ENCODE measurements around the gene TPPP.
"Not testable (repeated sequence)": the region's sequence is repeated elsewhere in the genome, so short reads cannot be mapped to it uniquely, and the experiment has no call there.

DNA sequence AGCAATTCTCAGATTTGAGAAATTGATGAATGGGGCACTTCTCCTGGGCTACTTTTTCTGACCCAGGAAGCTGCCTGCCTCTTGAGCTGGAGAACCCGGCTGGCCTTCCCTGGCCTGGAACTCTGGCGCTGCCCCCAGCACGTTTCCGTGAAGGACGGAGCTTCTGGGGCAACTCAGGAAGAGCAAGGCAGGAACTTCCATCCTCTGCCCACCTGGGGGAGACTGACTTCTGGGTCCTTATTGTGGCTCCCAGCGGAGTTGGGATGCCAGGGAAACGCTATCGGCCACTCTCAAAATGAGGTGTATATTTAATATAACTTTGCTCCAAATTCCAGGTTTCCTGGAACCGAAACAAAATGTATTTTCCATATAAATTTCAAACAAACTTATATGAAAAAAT is 33.9 kb upstream of the TPPP start:
- TF ChIP-seq, protein P1, sequence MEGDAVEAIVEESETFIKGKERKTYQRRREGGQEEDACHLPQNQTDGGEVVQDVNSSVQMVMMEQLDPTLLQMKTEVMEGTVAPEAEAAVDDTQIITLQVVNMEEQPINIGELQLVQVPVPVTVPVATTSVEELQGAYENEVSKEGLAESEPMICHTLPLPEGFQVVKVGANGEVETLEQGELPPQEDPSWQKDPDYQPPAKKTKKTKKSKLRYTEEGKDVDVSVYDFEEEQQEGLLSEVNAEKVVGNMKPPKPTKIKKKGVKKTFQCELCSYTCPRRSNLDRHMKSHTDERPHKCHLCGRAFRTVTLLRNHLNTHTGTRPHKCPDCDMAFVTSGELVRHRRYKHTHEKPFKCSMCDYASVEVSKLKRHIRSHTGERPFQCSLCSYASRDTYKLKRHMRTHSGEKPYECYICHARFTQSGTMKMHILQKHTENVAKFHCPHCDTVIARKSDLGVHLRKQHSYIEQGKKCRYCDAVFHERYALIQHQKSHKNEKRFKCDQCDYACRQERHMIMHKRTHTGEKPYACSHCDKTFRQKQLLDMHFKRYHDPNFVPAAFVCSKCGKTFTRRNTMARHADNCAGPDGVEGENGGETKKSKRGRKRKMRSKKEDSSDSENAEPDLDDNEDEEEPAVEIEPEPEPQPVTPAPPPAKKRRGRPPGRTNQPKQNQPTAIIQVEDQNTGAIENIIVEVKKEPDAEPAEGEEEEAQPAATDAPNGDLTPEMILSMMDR (optimal IDR thresholded peaks at IDR 0.05 in 1 of 3, IDR thresholded peaks at IDR 0.05 in 1 of 3, conservative IDR thresholded peaks at IDR 0.05 in 1 of 3; ENCODE audit: extremely low read depth in 1 of 3, insufficient read depth in 2 of 3, low read length in 3 of 3) = not testable (repeated sequence)
- not testable (repeated sequence) for TF ChIP-seq EZH2 (IDR thresholded peaks at IDR 0.05; ENCODE audit: low read length)

Measured in keratinocyte (primary cell).